AG04449 (cell line): Measurements from ENCODE around the gene KEL.
"Not testable (repeated sequence)": the region's sequence is repeated elsewhere in the genome, so short reads cannot be mapped to it uniquely, and the experiment has no call there.

Experiments
- CTCF ChIA-PET: fragments of 350-600 bp; formaldehyde crosslinking; extraction: SDS; loops from one replicate; lab custom pipeline; 2021; ENCODE audit warnings: antibody characterized with exemption; lab: Yijun Ruan, JAX
- POLR2A ChIA-PET: fragments of 400-600, 350-600 bp; formaldehyde crosslinking; extraction: SDS; loops from one replicate; lab custom pipeline; 2020; ENCODE audit warnings: antibody characterized with exemption, inconsistent platforms; lab: Yijun Ruan, JAX
- DNase-seq: peaks from one replicate; pipeline ENCODE4 v3.0.0-alpha.2; 2010; ENCODE audit warnings: low read depth, low spot score
- H3K4me3 ChIP-seq: 2 replicates; pipeline ENCODE4 v1.5.1; 2011; ENCODE audit warnings: low read depth, mild to moderate bottlenecking, control low read depth, low read length
- CTCF ChIP-seq: IDR thresholded peaks from one replicate; pipeline ENCODE4 v1.5.1; 2011; ENCODE audit warnings: mild to moderate bottlenecking, moderate library complexity, low read length, control low read depth, inconsistent platforms; ENCODE audit not compliant: insufficient read depth; ENCODE audit errors: missing control alignments

The KEL gene

GRCh38 chr7:142984297-142984696, 22.1 kb upstream of the KEL start:
- ChIA-PET CTCF (no interaction called here), POLR2A (no interaction called here)
- no peak for TF ChIP-seq CTCF

GRCh38 chr7:142983825-142984224, 21.7 kb upstream of the KEL start:
- DNase-seq = no peak
- CTCF ChIA-PET = no interaction called here
- POLR2A ChIA-PET = no interaction called here
- H3K4me3 ChIP-seq = no peak overlapping the region
- no peak for TF ChIP-seq CTCF

More at GRCh38 chr7:142984297-142984696, 22.1 kb upstream of the KEL start:
- H3K4me3 ChIP-seq = no peak overlapping the region
- DNase-seq = no peak

GRCh38 chr7:142978402-142978801, 16.2 kb upstream of the KEL start:
- POLR2A ChIA-PET, H3K4me3 ChIP-seq, CTCF ChIA-PET, DNase-seq: not testable (repeated sequence)

GRCh38 chr7:142974626-142975025, 12.5 kb upstream of the KEL start:
- ChIA-PET POLR2A (no interaction called here), CTCF (no interaction called here)
- H3K4me3 ChIP-seq = no peak overlapping the region
- no peak for TF ChIP-seq CTCF
- no peak for DNase-seq

- H3K4me3 ChIP-seq = no peak overlapping the region
- DNase-seq = no peak
- ChIA-PET CTCF (no interaction called here), POLR2A (no interaction called here)
- no peak for TF ChIP-seq CTCF
Observed at GRCh38 chr7:142969183-142969582, 7.0 kb upstream of the KEL start.

- DNase-seq = no peak
- no peak overlapping the region for H3K4me3 ChIP-seq
- no peak for TF ChIP-seq CTCF
- POLR2A ChIA-PET = no interaction called here
- CTCF ChIA-PET = no interaction called here
Observed at GRCh38 chr7:142968229-142968628, 6.1 kb upstream of the KEL start.

- POLR2A ChIA-PET = no interaction called here
Observed at GRCh38 chr7:142964502-142965246, 2.5 kb upstream of the KEL start.

More at GRCh38 chr7:142964502-142965246, 2.5 kb upstream of the KEL start:
- DNase-seq = no peak
- H3K4me3 ChIP-seq = no peak overlapping the region
- TF ChIP-seq CTCF = no peak
- CTCF ChIA-PET = interaction anchor here (1.0 kb wide), 1 partner anchor 39 kb away, joined by 3 read pairs; no protein-coding TSS in a partner anchor
